K562 treated with DMSO at 1 percent for 12 hours (cell line): ENCODE data around the gene SERPINI1. TPM values are rescaled to one million over a fixed set of nuclear protein-coding genes. Genes with fewer than 3 reads are reported as not detected.

Source experiments
- total RNA-seq: library from RNA; unstranded; fragments of 300-600 nt; gene quantifications from 2 replicates; pipeline ENCODE4 v1.2.3, GENCODE V29; 2022; ENCODE audit not compliant: insufficient read depth

Gene SERPINI1
- 10.4 and 12.7 TPM in 2 replicates for total RNA-seq

GRCh38 chr3:167735233-167736138 is at the start of gene SERPINI1:
Gene SERPINI1 (plus strand): TSS chr3:167735721. CDS start chr3:167789129, 53,408 bp downstream.

GRCh38 chr3:167734498-167735232 is 856 bp upstream of the SERPINI1 start, which contains the start of gene PDCD10:
Gene PDCD10 (minus strand): TSS chr3:167734892. CDS start chr3:167720157, 14,735 bp downstream.

Other genes with a start within 250 kb of the SERPINI1 start
- gene WDR49, start 81.8 kb upstream of the SERPINI1 start, total RNA-seq, result not detected in 2 replicates
- 40.5 and 60.6 TPM in 2 replicates for gene PDCD10, start 829 bp upstream of the SERPINI1 start, total RNA-seq